ENCODE results near the gene COL13A1. TPM values are rescaled to one million over a fixed set of nuclear protein-coding genes. Genes with fewer than 3 reads are reported as not detected.

Gene COL13A1
- total RNA-seq, 1 experiment from 2014 or later, result 5.9 TPM

DNA sequence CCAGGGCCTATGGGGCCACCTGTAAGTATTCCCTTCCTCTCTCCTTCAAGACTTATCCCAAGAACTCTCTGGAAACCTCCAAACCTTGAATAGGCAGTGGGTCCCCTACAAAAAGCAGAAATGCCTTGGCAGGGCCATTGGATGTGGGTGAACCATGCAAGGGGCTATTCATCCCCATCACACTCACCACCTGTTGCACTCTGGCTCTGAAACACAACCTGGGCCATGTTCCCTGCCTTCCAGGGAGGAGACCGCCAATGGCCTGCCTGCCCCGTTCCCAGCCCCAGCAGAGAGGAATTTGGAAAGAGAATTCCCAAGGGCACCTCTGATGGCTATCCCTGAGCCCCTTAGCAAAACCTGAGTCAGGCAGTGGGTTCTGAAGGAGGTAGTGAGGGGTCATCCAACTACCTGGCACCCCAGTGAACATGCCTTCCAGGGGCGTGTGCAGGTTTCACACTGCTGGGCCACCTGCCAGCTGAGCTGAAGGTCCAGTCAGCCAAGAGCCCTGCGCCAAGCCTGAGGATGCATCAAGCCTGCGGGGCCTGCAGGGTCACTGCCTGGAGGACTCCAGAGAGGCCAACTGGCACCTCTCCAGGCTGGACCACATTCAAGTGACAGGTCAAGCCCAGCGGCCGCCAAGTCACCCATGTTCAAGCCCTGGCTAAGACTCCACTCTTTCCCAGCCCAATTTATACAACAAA is 101.3 kb downstream of the COL13A1 start:
- Histone ChIP-seq H4K20me1 (ENCODE audit: insufficient read depth) (no peaks in the 10 kb centered on the region), H3K79me2 (ENCODE audit: insufficient read depth, low read length) (no peaks in the 10 kb centered on the region), H3K4me1 (ENCODE audit: control insufficient read depth in 1 of 2, insufficient read depth in 2 of 2, low read length in 2 of 2) (peaks cover 0 to 9% of the 10 kb centered on the region in 2 experiments; a peak in 3 of 4 replicates), H3K9me2 (ENCODE audit: insufficient read depth) (no peaks in the 10 kb centered on the region), H3K27me3 (ENCODE audit: insufficient read depth, low read length) (no peaks in the 10 kb centered on the region), H3K4me3 (replicated peaks in 1 of 2; ENCODE audit: low read depth in 1 of 2, low read length in 2 of 2) (no peak overlapping the region), H3K9ac (ENCODE audit: low read length) (no peak overlapping the region), H3K4me2 (ENCODE audit: low read length) (no peak overlapping the region), H3K9me3 (ENCODE audit: control insufficient read depth in 1 of 2, insufficient read depth in 1 of 2, low read depth in 1 of 2, low read length in 2 of 2) (no peaks in the 10 kb centered on the region), H2AFZ (ENCODE audit: low read depth, low read length, poor library complexity, severe bottlenecking) (no peak overlapping the region), H3K36me3 (ENCODE audit: control insufficient read depth in 1 of 2, insufficient read depth in 2 of 2, low read length in 2 of 2) (no peaks in the 10 kb centered on the region), H3K27ac (ENCODE audit: low read depth, low read length) (no peak overlapping the region)
- POLR2A ChIA-PET, result no interaction called here
- no peak for DNase-seq (ENCODE audit: low read depth, low spot score)
- no peak for ATAC-seq
- RAD21 ChIA-PET (ENCODE audit: low non-redundant PET in 1 of 2, low total read pairs in 2 of 2, uncharacterized antibody in 2 of 2, unreplicated experiment in 2 of 2), result no interaction called here
- no peak for TF ChIP-seq ZFX (IDR thresholded peaks at IDR 0.05)
- CTCF ChIA-PET, result no interaction called here
- no TSS peak for BruUV-seq (replicated peaks)
- intact Hi-C loops (cut with micrococcal nuclease), result no loop called here

DNA sequence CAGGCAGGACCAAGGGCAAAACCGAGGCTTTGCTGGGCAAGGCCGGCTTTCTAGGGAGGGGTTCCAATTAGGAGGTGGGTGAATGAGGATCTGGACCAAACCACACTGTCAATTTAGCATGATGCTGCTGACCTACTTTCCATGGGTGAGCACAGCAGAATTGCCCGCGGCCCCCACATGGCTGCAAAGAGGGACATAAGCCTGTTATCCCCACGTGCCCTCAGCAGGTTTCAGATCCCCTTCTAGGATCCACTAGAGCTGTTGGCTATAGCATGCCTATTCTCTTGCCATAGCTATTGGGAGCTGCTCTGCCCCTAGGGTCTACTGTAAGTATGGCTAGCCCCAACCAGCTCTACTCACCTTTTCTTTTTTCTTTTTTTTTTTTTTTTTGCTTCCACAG is 102.8 kb downstream of the COL13A1 start:
- Histone ChIP-seq H3K4me2 (ENCODE audit: low read length) (no peak overlapping the region), H3K9me2 (ENCODE audit: insufficient read depth) (no peaks in the 10 kb centered on the region), H3K4me1 (ENCODE audit: control insufficient read depth in 1 of 2, insufficient read depth in 2 of 2, low read length in 2 of 2) (peaks cover 0 to 9% of the 10 kb centered on the region in 2 experiments; a peak in 3 of 4 replicates), H3K27ac (ENCODE audit: low read depth, low read length) (no peak overlapping the region), H3K9me3 (ENCODE audit: control insufficient read depth in 1 of 2, insufficient read depth in 1 of 2, low read depth in 1 of 2, low read length in 2 of 2) (no peaks in the 10 kb centered on the region), H4K20me1 (ENCODE audit: insufficient read depth) (no peaks in the 10 kb centered on the region), H2AFZ (ENCODE audit: low read depth, low read length, poor library complexity, severe bottlenecking) (no peak overlapping the region), H3K79me2 (ENCODE audit: insufficient read depth, low read length) (no peaks in the 10 kb centered on the region), H3K27me3 (ENCODE audit: insufficient read depth, low read length) (no peaks in the 10 kb centered on the region), H3K36me3 (ENCODE audit: control insufficient read depth in 1 of 2, insufficient read depth in 2 of 2, low read length in 2 of 2) (no peaks in the 10 kb centered on the region), H3K9ac (ENCODE audit: low read length) (no peak overlapping the region), H3K4me3 (replicated peaks in 1 of 2; ENCODE audit: low read depth in 1 of 2, low read length in 2 of 2) (no peak overlapping the region)
- RAD21 ChIA-PET (ENCODE audit: low non-redundant PET in 1 of 2, low total read pairs in 2 of 2, uncharacterized antibody in 2 of 2, unreplicated experiment in 2 of 2), result no interaction called here
- CTCF ChIA-PET, result interaction anchor here (0.9 to 2.6 kb wide), 3 partner anchors 11 to 189 kb away, joined by 3 to 10 read pairs (median 3); no protein-coding TSS in a partner anchor
- BruUV-seq (replicated peaks), result no TSS peak
- intact Hi-C loops (cut with micrococcal nuclease), result no loop called here
- no peak for DNase-seq (ENCODE audit: low read depth, low spot score)
- TF ChIP-seq SRF (IDR thresholded peaks at IDR 0.05; ENCODE audit: low read depth), result no peak
- TF ChIP-seq EZH2 (IDR thresholded peaks at IDR 0.05), result no peak
- no peak for TF ChIP-seq SIN3A (IDR thresholded peaks at IDR 0.05; ENCODE audit: low read depth)
- no peak for TF ChIP-seq EGR1 (IDR thresholded peaks at IDR 0.05; ENCODE audit: low read depth)
- TF ChIP-seq RAD21 (IDR thresholded peaks at IDR 0.05; ENCODE audit: low read depth), result no peak
- no peak for TF ChIP-seq ELF1 (IDR thresholded peaks at IDR 0.05; ENCODE audit: borderline replicate concordance, low read depth)
- TF ChIP-seq POLR2AphosphoS5 (IDR thresholded peaks at IDR 0.05; ENCODE audit: low read depth, low read length), result no peak
- TF ChIP-seq, protein P1, sequence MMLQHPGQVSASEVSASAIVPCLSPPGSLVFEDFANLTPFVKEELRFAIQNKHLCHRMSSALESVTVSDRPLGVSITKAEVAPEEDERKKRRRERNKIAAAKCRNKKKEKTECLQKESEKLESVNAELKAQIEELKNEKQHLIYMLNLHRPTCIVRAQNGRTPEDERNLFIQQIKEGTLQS (IDR thresholded peaks at IDR 0.05), result no peak
- TF ChIP-seq, protein P2, sequence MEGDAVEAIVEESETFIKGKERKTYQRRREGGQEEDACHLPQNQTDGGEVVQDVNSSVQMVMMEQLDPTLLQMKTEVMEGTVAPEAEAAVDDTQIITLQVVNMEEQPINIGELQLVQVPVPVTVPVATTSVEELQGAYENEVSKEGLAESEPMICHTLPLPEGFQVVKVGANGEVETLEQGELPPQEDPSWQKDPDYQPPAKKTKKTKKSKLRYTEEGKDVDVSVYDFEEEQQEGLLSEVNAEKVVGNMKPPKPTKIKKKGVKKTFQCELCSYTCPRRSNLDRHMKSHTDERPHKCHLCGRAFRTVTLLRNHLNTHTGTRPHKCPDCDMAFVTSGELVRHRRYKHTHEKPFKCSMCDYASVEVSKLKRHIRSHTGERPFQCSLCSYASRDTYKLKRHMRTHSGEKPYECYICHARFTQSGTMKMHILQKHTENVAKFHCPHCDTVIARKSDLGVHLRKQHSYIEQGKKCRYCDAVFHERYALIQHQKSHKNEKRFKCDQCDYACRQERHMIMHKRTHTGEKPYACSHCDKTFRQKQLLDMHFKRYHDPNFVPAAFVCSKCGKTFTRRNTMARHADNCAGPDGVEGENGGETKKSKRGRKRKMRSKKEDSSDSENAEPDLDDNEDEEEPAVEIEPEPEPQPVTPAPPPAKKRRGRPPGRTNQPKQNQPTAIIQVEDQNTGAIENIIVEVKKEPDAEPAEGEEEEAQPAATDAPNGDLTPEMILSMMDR (IDR thresholded peaks at IDR 0.05 in 2 of 3, conservative IDR thresholded peaks at IDR 0.05 in 1 of 3; ENCODE audit: borderline replicate concordance in 1 of 3, insufficient read depth in 1 of 3, low read depth in 2 of 3, low read length in 2 of 3), result no peak
- TF ChIP-seq CEBPB (IDR thresholded peaks at IDR 0.05; ENCODE audit: low read depth), result no peak
- no peak for ATAC-seq
- POLR2A ChIA-PET, result no interaction called here
